ENCODE data around the gene LRRFIP2.
"Not testable (repeated sequence)": the region's sequence is repeated elsewhere in the genome, so short reads cannot be mapped to it uniquely, and the experiment has no call there.

The LRRFIP2 gene

GRCh38 chr3:37141676-37142075 is 32.7 kb downstream of the LRRFIP2 start:
- DNase-seq: no peak

GRCh38 chr3:37140899-37141541 is 33.4 kb downstream of the LRRFIP2 start:
- no peak for DNase-seq

- no peak for DNase-seq
Measured at GRCh38 chr3:37139567-37140052, 34.8 kb downstream of the LRRFIP2 start.

DNA sequence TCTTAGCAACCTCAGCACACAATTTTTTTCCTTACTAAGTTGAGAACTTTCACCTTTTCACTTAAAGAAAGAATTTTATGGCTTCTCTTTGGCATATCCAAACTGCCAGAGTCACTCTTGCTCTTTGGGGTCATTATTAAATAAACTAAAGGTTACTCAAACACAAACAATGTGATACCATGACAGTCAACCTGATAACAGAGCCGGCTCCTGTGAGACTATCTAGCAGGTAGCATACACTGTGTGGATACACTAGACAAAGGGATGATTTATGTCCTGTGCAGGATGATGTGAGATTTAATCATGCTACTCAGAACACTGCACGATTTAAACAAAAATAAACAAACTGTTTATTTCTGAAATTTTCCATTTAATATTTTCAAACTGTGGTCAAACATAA is 35.6 kb downstream of the LRRFIP2 start:
- DNase-seq: no peak

DNA sequence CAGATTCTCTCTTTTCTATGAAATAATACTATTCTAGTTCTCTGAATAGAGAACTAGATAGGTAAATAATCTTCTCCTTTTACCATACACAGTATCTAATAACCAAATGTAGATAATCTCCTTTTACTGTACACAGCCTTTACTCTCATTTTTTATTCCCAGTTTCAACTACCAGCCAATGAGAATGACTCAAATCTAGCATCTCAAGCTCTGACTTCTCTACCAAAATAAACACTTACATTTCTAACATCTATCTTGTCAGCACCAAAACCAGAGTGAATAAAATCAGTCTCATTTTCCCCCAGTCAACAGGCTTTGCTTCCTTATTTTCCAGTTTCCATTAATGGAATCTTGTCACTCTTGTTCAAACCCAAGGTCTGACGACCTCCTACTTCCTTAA is 36.9 kb downstream of the LRRFIP2 start:
- no peak for DNase-seq

DNA sequence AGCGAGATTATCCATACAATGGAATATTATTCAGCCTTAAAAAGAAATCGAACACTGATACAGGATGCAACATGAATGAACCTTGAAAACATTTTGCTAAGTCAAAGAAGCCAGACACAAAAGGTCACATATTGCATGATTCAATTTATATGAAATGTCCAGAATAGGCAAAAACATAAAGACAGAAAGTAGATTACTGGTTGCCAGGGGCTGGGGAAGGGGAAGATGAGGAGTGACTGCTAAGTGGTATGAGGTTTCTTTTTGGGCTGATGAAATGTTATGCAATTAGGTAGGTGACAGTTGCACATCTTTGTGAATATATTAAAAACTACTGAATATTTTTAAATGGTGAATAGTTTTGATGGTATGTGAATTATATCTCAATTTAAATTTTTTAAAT is 38.3 kb downstream of the LRRFIP2 start:
- DNase-seq: no peak

DNA sequence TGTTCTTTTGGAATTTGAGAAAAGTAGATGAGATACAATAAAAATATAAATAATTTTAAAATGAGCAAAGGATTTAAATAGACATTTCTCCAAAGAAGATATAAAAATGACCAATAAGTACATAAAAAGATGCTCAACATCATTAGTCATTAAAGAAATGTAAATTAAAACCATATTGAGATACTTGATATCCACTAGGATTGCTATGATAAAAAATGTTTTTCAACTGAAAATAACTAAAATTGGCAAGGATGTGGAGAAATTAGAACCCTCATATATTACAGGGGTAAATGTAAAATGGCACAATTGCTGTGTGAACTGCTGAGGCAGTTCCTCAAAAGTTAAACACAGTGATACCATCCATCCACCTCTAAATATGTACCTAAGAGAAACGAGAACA is 38.8 kb downstream of the LRRFIP2 start:
- no peak for DNase-seq

- no peak for DNase-seq
Measured at GRCh38 chr3:37132334-37132733, 42.0 kb downstream of the LRRFIP2 start.

- DNase-seq: no peak
Measured at GRCh38 chr3:37131860-37132144, 42.6 kb downstream of the LRRFIP2 start.

- DNase-seq: no peak
Measured at GRCh38 chr3:37130984-37131859, 43.2 kb downstream of the LRRFIP2 start.

- no peak for DNase-seq
Measured at GRCh38 chr3:37130448-37130847, 43.9 kb downstream of the LRRFIP2 start.

DNA sequence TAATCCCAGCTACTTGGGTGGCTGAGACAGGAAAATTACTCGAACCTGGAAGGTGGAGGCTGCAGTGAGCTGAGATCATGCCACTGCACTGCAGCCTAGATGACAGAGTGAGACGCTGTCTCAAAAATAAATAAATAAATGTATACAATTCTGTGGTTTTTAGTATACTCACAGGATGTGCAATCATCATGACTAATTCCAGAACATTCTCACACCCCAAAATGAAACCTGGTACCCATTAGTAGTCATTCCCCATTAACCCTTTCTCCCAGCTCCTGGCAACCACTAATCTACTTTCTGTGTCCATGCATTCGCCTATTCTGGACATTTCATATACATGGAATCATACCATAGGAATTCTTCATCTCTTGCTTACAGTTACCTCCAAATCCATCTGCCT is 44.5 kb downstream of the LRRFIP2 start:
- DNase-seq: no peak

- no peak for DNase-seq
Measured at GRCh38 chr3:37127340-37127739, 47.0 kb downstream of the LRRFIP2 start.

DNA sequence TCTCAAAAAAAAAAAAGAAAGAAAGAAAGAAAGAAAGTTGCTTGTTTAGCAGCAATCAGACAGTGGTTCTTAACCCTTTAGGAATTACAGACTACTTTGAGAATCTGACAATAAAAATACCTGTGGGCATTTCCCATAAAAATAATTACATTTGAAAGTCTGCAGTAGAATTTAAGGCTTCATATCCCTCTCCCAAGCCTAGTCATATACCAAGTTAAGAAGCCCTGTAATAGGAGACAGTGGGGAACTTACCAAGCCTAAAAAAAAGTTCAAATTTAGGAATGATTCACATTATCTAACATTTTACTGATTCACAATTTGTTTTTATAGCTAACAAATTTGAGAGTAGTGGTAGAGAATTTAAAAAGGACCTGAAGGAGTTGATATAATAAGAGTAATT is 47.5 kb downstream of the LRRFIP2 start:
- DNase-seq: no peak

GRCh38 chr3:37125195-37126073 is 48.9 kb downstream of the LRRFIP2 start:
- DNase-seq: no peak

DNA sequence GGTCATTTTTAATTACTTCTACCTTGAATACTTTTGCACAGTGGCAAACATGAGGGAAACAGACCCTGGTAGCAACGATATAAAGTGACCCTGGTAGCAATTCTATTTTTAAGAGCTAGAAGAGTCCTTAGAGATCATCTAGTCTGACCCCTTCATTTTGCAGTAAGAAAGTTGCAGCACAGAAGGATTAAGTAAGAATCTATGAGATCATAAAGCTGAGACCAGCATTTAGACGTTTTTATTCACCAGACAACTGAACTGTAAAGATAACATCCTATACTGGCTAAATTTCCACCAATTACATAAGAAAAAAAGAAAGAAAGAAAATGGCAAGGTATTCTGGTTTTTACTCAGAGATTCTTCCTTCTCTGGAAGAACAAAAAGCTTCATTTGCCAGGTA is 49.9 kb downstream of the LRRFIP2 start:
- no peak for DNase-seq

GRCh38 chr3:37123292-37123691 is 51.1 kb downstream of the LRRFIP2 start:
- DNase-seq: no peak

DNA sequence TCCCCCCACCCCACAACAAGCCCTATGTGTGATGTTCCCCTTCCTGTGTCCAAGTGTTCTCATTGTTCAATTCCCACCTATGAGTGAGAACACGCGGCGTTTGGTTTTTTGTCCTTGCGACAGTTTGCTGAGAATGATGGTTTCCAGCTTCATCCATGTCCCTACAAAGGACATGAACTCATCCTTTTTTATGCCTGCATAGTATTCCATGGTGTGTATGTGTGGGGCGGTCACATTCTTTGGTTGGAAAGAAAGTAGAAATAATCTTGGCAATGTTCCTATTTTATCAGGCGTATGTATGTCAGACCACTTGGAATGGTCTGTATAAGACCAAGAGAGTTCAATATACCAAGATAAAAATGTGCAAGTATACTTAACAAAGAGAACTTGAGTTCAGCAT is 52.3 kb downstream of the LRRFIP2 start:
- DNase-seq: not testable (repeated sequence)

- no peak for DNase-seq
Measured at GRCh38 chr3:37118163-37118562, 56.2 kb downstream of the LRRFIP2 start.

DNA sequence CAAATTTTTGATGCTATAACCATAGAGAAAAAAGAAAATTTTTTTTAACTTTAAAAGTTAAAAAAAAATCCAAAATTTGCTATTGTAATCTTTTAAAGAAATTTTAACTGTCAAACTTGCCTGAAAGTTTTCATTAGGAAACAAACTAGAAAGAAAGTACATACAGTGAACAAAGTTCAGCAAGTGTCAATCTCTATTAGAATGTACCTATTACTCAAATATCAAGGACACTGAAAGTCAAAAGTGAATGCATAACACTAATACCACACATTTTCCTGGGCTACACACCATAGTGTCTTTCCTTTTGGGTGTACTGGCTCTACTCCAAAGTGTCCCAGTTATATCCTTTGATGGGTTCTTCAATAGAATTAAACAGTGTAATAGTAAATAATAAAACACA is 56.8 kb downstream of the LRRFIP2 start:
- DNase-seq: no peak

- no peak for DNase-seq
Measured at GRCh38 chr3:37116998-37117397, 57.4 kb downstream of the LRRFIP2 start.

DNA sequence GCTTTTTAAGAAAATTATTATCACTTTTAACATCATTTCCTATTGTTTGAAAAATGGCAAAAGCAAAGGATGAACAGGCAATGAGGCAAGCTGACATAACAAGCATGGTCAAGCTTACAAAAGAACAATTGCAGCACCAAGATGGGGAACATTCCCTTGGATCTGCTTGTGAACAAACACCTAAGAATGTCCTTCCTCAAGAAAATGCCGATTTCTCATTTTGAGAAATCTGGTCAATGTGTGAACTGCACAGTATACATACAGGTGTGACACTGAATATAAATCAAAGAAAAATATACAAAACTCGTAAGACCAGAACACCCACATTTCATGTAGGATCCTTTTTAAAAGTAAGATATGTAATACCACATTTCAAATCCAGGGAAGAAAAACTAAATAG is 58.9 kb downstream of the LRRFIP2 start:
- no peak for DNase-seq

Data from amniotic stem cell (primary cell).